Measurements from ENCODE around the gene ACVR1.
"Not testable (repeated sequence)": the region's sequence is repeated elsewhere in the genome, so short reads cannot be mapped to it uniquely, and the experiment has no call there.

ACVR1 gene

GRCh38 chr2:157894694-157895435 is 18.7 kb upstream of the ACVR1 start:
- no peak for DNase-seq (ENCODE audit: insufficient read length, low spot score)
- no peak for FAIRE-seq

GRCh38 chr2:157893611-157894010 is 17.5 kb upstream of the ACVR1 start:
- no peak for DNase-seq (ENCODE audit: insufficient read length, low spot score)
- no peak for FAIRE-seq

GRCh38 chr2:157891643-157892041 is 15.5 kb upstream of the ACVR1 start:
- FAIRE-seq: no peak
- no peak for DNase-seq (ENCODE audit: insufficient read length, low spot score)

GRCh38 chr2:157890969-157891642 is 15.0 kb upstream of the ACVR1 start:
- DNase-seq (ENCODE audit: insufficient read length, low spot score): no peak
- FAIRE-seq: no peak

- FAIRE-seq (no peak), DNase-seq (ENCODE audit: insufficient read length, low spot score) (no peak)
Measured at GRCh38 chr2:157887946-157888345, 11.8 kb upstream of the ACVR1 start.

- DNase-seq (ENCODE audit: insufficient read length, low spot score); FAIRE-seq: not testable (repeated sequence)
Measured at GRCh38 chr2:157884533-157884932, 8.4 kb upstream of the ACVR1 start.

GRCh38 chr2:157880927-157881326 is 4.8 kb upstream of the ACVR1 start:
- FAIRE-seq (no peak), DNase-seq (ENCODE audit: insufficient read length, low spot score) (no peak)

GRCh38 chr2:157877761-157878400 is 1.8 kb upstream of the ACVR1 start:
- no peak for DNase-seq (ENCODE audit: insufficient read length, low spot score)
- FAIRE-seq: no peak

- no peak for FAIRE-seq
- DNase-seq (ENCODE audit: insufficient read length, low spot score): no peak
Measured at GRCh38 chr2:157876786-157877138, 632 bp upstream of the ACVR1 start.

- DNase-seq (ENCODE audit: insufficient read length, low spot score): no peak
Measured at GRCh38 chr2:157875641-157876065, 477 bp downstream of the ACVR1 start.

GRCh38 chr2:157874997-157875640 is 1.0 kb downstream of the ACVR1 start:
- DNase-seq (ENCODE audit: insufficient read length, low spot score): no peak

More at GRCh38 chr2:157875641-157876065, 477 bp downstream of the ACVR1 start:
- no peak for FAIRE-seq

GRCh38 chr2:157874348-157874747 is 1.8 kb downstream of the ACVR1 start:
- DNase-seq (ENCODE audit: insufficient read length, low spot score): no peak
- no peak for FAIRE-seq

More at GRCh38 chr2:157874997-157875640, 1.0 kb downstream of the ACVR1 start:
- FAIRE-seq: no peak

GRCh38 chr2:157872791-157873190 is 3.3 kb downstream of the ACVR1 start:
- no peak for FAIRE-seq

GRCh38 chr2:157871415-157871814 is 4.7 kb downstream of the ACVR1 start:
- DNase-seq (ENCODE audit: insufficient read length, low spot score) (no peak), FAIRE-seq (no peak)

More at GRCh38 chr2:157872791-157873190, 3.3 kb downstream of the ACVR1 start:
- no peak for DNase-seq (ENCODE audit: insufficient read length, low spot score)

- DNase-seq (ENCODE audit: insufficient read length, low spot score): no peak
- FAIRE-seq: no peak
Measured at GRCh38 chr2:157868993-157869392, 7.1 kb downstream of the ACVR1 start.

- FAIRE-seq (no peak), DNase-seq (ENCODE audit: insufficient read length, low spot score) (no peak)
Measured at GRCh38 chr2:157867703-157868102, 8.4 kb downstream of the ACVR1 start.

- DNase-seq (ENCODE audit: insufficient read length, low spot score): no peak
- no peak for FAIRE-seq
Measured at GRCh38 chr2:157866666-157867642, 9.2 kb downstream of the ACVR1 start.

GRCh38 chr2:157866202-157866601 is 9.9 kb downstream of the ACVR1 start:
- no peak for FAIRE-seq

GRCh38 chr2:157864857-157865430 is 11.2 kb downstream of the ACVR1 start:
- DNase-seq (ENCODE audit: insufficient read length, low spot score) (no peak), FAIRE-seq (no peak)

More at GRCh38 chr2:157866202-157866601, 9.9 kb downstream of the ACVR1 start:
- no peak for DNase-seq (ENCODE audit: insufficient read length, low spot score)

GRCh38 chr2:157858846-157859245 is 17.3 kb downstream of the ACVR1 start:
- FAIRE-seq: no peak
- DNase-seq (ENCODE audit: insufficient read length, low spot score): no peak
